RWPE2 (cell line): ENCODE measurements around the gene TNFAIP8L1.
A peak's percentile ranks its signal among the peaks of the same experiment; 100 is the strongest.

Experiments
- ATAC-seq: fragments of 200-7000 bp; cut with Tn5 transposase; 3 replicates; pipeline ENCODE4 v1.9.1; 2021; ENCODE audit warnings: low read depth
- DNase-seq: peaks from one replicate; pipeline ENCODE4 v3.0.0-alpha.2; 2020; ENCODE audit warnings: low spot score
- H3K27ac ChIP-seq: fragments of 450-650 bp; 2 replicates; pipeline ENCODE4 v1.5.1; 2017; ENCODE audit warnings: mild to moderate bottlenecking; ENCODE audit not compliant: poor library complexity, severe bottlenecking
- H3K27me3 ChIP-seq: fragments of 250-450 bp; sonication (Bioruptor Pico); 2 replicates; pipeline ENCODE4 v1.5.1; 2021; ENCODE audit warnings: mild to moderate bottlenecking, moderate library complexity; ENCODE audit not compliant: insufficient read depth, poor library complexity, severe bottlenecking
- H3K36me3 ChIP-seq: fragments of 250-450 bp; sonication (Bioruptor Pico); 2 replicates; pipeline ENCODE4 v1.5.1; 2020; ENCODE audit warnings: low read depth, mild to moderate bottlenecking, moderate library complexity
- H3K4me1 ChIP-seq: fragments of 250-450 bp; sonication (Bioruptor Pico); 2 replicates; pipeline ENCODE4 v1.5.1; 2021; ENCODE audit warnings: mild to moderate bottlenecking, moderate library complexity; ENCODE audit not compliant: insufficient read depth, poor library complexity, severe bottlenecking
- H3K4me3 ChIP-seq: fragments of 250-450 bp; sonication (Bioruptor Pico); 2 replicates; pipeline ENCODE4 v1.5.1; 2021; ENCODE audit warnings: mild to moderate bottlenecking, moderate library complexity; ENCODE audit not compliant: severe bottlenecking
- H3K9me3 ChIP-seq: fragments of 250-450 bp; sonication (Bioruptor Pico); 2 replicates; pipeline ENCODE4 v1.5.1; 2021; ENCODE audit warnings: mild to moderate bottlenecking, moderate library complexity; ENCODE audit not compliant: severe bottlenecking
- TF ChIP-seq, protein P1 (sequence below): fragments of 450-650 bp; IDR thresholded peaks from one replicate; pipeline ENCODE4 v1.5.1; 2017; ENCODE audit warnings: mild to moderate bottlenecking, moderate library complexity; ENCODE audit not compliant: poor library complexity, severe bottlenecking

The TNFAIP8L1 gene

DNA sequence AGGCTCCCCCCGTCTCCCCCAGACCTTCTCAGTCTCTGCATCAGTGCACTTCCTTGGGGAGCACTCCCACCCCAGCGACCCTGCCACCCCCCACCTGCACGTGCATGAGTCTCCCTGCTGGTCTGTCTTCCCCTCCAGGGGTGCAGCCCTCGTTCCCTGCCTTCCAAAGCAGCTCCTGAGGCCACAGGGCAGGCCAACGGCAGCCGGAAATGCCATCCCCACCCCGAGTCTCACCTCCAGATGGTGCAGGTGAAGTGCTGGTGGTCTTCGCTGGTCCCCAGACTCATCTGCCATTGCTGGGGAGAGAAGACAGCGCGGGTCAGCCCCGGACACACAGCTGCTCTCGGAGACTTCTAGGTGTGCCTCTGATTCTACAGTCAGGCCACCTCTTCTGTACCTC lies 25.3 kb downstream of the TNFAIP8L1 start:
- DNase-seq (no peak), ATAC-seq (no peak)
- Histone ChIP-seq H3K9me3 (no peaks in the 10 kb centered on the region), H3K36me3 (peaks cover 72% of the 10 kb centered on the region), H3K27ac (no peak overlapping the region), H3K4me1 (peaks cover 10% of the 10 kb centered on the region), H3K4me3 (no peak overlapping the region), H3K27me3 (no peaks in the 10 kb centered on the region)
- TF ChIP-seq, protein P1, sequence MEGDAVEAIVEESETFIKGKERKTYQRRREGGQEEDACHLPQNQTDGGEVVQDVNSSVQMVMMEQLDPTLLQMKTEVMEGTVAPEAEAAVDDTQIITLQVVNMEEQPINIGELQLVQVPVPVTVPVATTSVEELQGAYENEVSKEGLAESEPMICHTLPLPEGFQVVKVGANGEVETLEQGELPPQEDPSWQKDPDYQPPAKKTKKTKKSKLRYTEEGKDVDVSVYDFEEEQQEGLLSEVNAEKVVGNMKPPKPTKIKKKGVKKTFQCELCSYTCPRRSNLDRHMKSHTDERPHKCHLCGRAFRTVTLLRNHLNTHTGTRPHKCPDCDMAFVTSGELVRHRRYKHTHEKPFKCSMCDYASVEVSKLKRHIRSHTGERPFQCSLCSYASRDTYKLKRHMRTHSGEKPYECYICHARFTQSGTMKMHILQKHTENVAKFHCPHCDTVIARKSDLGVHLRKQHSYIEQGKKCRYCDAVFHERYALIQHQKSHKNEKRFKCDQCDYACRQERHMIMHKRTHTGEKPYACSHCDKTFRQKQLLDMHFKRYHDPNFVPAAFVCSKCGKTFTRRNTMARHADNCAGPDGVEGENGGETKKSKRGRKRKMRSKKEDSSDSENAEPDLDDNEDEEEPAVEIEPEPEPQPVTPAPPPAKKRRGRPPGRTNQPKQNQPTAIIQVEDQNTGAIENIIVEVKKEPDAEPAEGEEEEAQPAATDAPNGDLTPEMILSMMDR, result no peak

DNA sequence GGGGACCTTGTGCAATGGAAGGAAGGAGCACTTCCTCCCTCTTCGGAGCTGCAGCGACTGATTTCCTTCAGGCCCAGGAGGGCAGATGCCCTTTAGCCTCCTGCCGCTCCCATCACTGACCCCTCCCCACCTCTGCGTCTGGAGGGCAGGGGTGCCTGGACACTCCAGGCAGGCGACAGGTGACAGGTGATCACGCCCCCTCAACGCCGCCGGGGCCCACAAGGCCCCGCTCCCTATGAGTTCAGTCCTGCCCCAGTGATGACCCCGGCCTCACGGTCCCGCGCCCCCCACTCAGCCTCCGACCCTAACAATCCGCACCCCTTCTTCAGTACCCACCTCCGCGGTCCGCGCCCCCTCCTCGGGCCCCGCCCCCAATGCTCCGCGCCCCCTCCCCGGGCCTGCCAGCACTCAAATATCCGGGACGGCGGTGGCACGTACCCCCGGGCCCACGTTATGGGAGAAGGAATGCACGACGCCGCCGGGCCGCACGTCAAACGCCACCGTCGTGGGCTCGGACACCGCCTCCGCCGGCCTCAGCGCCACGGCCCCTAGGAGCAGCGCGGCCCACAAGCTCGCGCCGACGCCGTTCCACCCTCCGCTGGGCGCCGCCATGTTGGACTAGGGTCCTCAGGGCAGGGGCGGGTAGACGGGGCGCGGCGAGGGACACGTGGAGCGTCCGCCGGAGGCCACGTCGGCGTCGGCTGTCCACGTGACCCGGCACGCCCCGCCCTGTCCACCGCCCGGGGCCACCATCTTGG lies 30.6 kb downstream of the TNFAIP8L1 start, which contains the start of gene MYDGF:
Gene MYDGF (minus strand): TSS at position 620 of the 758 bp plus-strand sequence. CDS start 8 bp downstream, at position 612.
- peak within 1 kb of the TSS; percentile 81 for H3K4me3 ChIP-seq

DNA sequence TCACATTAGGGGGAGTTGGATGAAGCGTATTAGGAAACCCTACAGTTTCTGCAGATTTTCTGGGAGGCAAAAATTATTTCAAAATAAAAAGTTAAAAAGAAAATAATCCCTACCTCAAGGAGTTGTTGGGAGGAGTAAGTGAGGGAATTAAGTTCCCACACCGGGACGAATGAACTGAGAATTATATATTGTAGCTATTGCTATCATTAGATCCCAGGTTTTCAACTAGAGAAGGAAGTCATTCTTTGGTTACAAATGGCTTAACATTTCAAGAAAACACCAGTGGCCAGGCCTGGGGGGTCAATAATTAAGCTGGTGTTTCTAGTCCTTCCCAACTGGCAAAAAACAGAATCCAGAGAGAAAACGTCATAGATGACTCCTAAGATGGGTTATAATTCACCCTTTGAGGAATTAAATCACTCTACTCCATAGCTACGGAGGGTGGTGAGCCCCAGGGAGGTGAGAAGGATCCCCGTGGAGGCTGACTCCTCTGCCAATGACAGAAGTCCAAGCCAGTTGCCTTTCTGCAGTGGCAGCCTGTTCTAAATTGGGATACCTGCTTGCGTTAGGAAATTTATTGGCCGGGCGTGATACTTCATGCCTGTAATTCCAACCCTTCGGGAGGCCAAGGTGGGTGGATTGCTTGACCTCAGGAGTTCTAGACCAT lies 32.0 kb downstream of the TNFAIP8L1 start:
- peaks cover 22% of the 10 kb centered on the region for H3K4me1 ChIP-seq
- TF ChIP-seq, protein P1, result no peak
- no peak overlapping the region for H3K4me3 ChIP-seq
- peaks cover 38% of the 10 kb centered on the region for H3K36me3 ChIP-seq
- no peak for ATAC-seq
- no peaks in the 10 kb centered on the region for H3K9me3 ChIP-seq
- peak overlapping the region; percentile 63 for H3K27ac ChIP-seq
- H3K27me3 ChIP-seq, result no peaks in the 10 kb centered on the region
- DNase-seq, result no peak

More for the DNA sequence above, 30.6 kb downstream of the TNFAIP8L1 start, which contains the start of gene MYDGF:
- Histone ChIP-seq H3K36me3 (peaks cover 42% of the 10 kb centered on the region), H3K27me3 (no peaks in the 10 kb centered on the region), H3K4me1 (peaks cover 22% of the 10 kb centered on the region), H3K27ac (peak within 1 kb of the TSS; percentile 63), H3K9me3 (no peaks in the 10 kb centered on the region)
- TF ChIP-seq, protein P1, result no peak
- peak; percentile 83 for ATAC-seq
- DNase-seq, result peak; percentile 92

DNA sequence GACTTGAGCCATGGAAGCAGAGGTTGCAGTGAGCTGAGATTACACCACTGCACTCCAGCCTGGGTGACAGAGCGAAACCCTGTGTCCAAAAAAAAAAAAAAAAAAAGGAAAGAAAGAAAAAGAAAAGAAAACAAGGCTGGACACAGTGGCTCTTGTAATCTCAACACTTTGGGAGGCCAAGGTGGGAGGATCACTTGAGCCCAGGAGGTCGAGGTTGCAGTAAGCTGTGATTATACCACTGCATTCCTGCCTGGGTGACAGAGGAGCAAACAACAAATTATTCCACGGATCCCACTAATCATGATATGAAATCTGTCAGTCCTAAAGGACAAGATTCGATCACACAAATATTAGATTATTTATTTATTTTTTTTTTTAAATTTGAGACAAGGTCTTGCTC lies 33.9 kb downstream of the TNFAIP8L1 start:
- Histone ChIP-seq H3K27ac (no peak overlapping the region), H3K36me3 (peaks cover 36% of the 10 kb centered on the region), H3K9me3 (no peaks in the 10 kb centered on the region), H3K27me3 (no peaks in the 10 kb centered on the region), H3K4me3 (no peak overlapping the region), H3K4me1 (peaks cover 19% of the 10 kb centered on the region)
- no peak for ATAC-seq
- TF ChIP-seq, protein P1, result no peak
- DNase-seq, result no peak
